GM12891 (cell line): Measurements from ENCODE around the gene MRPL34.

ENCODE experiments used
- POLR2A ChIP-seq: IDR thresholded peaks from 2 replicates; pipeline ENCODE4 v1.6.1; 2011; ENCODE audit warnings: low read depth, low read length, control low read depth
- TAF1 ChIP-seq: IDR thresholded peaks from 2 replicates; pipeline ENCODE4 v1.6.1; 2011; ENCODE audit warnings: low read depth, low read length, control low read depth

DNA sequence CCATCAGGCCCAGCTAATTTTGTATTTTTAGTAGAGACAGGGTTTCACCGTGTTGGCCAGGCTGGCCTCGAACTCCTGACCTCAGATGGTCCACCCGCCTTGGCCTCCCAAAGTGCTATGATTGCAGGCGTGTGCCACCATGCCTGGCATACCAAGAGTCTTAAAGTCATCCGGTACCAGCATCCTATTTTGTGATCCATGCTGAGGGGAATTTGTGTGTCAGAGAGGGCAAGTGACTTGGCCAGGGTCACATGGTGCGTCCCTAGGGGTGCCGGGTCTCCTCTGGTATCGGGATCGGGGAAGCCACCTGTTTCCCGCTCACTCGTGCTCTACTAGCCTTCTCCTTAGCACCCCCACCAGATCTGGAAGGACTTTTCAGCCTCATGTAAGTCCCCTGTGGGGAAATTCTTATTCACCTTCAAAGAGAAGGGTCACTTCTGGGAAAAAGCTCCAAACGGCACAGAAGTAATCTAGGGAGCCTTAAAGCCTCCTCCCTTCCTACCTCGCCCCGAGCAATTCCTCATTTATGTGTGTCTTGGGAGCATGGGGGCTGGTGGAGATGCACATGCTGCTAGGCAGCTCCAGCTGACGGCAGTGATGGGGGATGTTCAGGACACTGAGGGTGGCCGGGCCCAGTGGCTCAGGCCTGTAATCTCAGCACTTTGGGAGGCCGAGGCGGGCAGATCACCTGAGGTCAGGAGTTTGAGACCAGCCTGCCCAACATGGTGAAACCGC, 30.1 kb upstream of the MRPL34 start:
- TF ChIP-seq POLR2A (no peak), TAF1 (no peak)
